Gastrocnemius medialis (tissue), 4 donors: ENCODE results near the gene RNF148.

Experiments
- POLR2A ChIP-seq, 2 donors: fragments of 450-650 bp; IDR thresholded peaks; one replicate each; pipeline ENCODE4 v1.6.1; 2017; ENCODE audit warnings: antibody characterized with exemption in 2 of 2, mild to moderate bottlenecking in 2 of 2, moderate library complexity in 2 of 2
- TF ChIP-seq, protein P1 (sequence below), 5 experiments: fragments of 450-650 bp in 3 of 5; fragments of 200-600 bp in 2 of 5; sonication (generic) in 2 of 5; IDR thresholded peaks in 4 of 5; conservative IDR thresholded peaks in 1 of 5; 1 replicate in 4 of 5; 2 replicates in 1 of 5; pipeline ENCODE4 v1.5.1; 2016 to 2019; ENCODE audit warnings: antibody characterized with exemption in 5 of 5, mild to moderate bottlenecking in 3 of 5, moderate library complexity in 3 of 5

GRCh38 chr7:122686360-122686878 is 16.3 kb downstream of the RNF148 start:
- TF ChIP-seq, protein P1, sequence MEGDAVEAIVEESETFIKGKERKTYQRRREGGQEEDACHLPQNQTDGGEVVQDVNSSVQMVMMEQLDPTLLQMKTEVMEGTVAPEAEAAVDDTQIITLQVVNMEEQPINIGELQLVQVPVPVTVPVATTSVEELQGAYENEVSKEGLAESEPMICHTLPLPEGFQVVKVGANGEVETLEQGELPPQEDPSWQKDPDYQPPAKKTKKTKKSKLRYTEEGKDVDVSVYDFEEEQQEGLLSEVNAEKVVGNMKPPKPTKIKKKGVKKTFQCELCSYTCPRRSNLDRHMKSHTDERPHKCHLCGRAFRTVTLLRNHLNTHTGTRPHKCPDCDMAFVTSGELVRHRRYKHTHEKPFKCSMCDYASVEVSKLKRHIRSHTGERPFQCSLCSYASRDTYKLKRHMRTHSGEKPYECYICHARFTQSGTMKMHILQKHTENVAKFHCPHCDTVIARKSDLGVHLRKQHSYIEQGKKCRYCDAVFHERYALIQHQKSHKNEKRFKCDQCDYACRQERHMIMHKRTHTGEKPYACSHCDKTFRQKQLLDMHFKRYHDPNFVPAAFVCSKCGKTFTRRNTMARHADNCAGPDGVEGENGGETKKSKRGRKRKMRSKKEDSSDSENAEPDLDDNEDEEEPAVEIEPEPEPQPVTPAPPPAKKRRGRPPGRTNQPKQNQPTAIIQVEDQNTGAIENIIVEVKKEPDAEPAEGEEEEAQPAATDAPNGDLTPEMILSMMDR (IDR thresholded peaks at IDR 0.05 in 4 of 5, conservative IDR thresholded peaks at IDR 0.05 in 1 of 5), result no peak
- TF ChIP-seq POLR2A (IDR thresholded peaks at IDR 0.05), result no peak
